Liver (tissue), 9 donors: ENCODE data around the gene PLCB1. TPM values are rescaled to one million over a fixed set of nuclear protein-coding genes. Genes with fewer than 3 reads are reported as not detected.

Experiments used
- DNase-seq: peaks from one replicate; pipeline ENCODE4 v3.0.0-alpha.2; 2017; ENCODE audit warnings: low spot score
- H3K27ac ChIP-seq, 2 donors: one replicate each; pipeline ENCODE4 v1.7.0; 2013; ENCODE audit warnings: inconsistent platforms in 2 of 2, low read length in 2 of 2, control low read depth in 1 of 2, low read depth in 1 of 2, mild to moderate bottlenecking in 1 of 2
- H3K27me3 ChIP-seq, 4 donors: one replicate each; pipeline versions ENCODE4 v1.6.1 to v1.7.0; 2013; ENCODE audit warnings: low read length in 3 of 4, inconsistent platforms in 1 of 4, mild to moderate bottlenecking in 1 of 4, moderate library complexity in 1 of 4; ENCODE audit not compliant: control insufficient read depth in 4 of 4, insufficient read depth in 4 of 4
- H3K36me3 ChIP-seq, 4 donors: one replicate each; pipeline versions ENCODE4 v1.6.1 to v1.7.0; 2013; ENCODE audit warnings: low read length in 3 of 4, mild to moderate bottlenecking in 3 of 4, low read depth in 1 of 4, moderate library complexity in 1 of 4; ENCODE audit not compliant: control insufficient read depth in 4 of 4, insufficient read depth in 3 of 4
- H3K4me1 ChIP-seq, 4 donors: one replicate each; pipeline versions ENCODE4 v1.6.1 to v1.7.0; 2013; ENCODE audit warnings: low read length in 3 of 4, mild to moderate bottlenecking in 3 of 4, moderate library complexity in 1 of 4; ENCODE audit not compliant: control insufficient read depth in 4 of 4, insufficient read depth in 4 of 4
- H3K4me3 ChIP-seq, 3 donors: one replicate each; pipeline versions ENCODE4 v1.6.1 to v1.7.0; 2013; ENCODE audit warnings: low read length in 3 of 3, control low read depth in 1 of 3, low read depth in 1 of 3, mild to moderate bottlenecking in 1 of 3
- H3K9ac ChIP-seq, 2 donors: one replicate each; pipeline ENCODE4 v1.7.0; 2013; ENCODE audit warnings: low read length in 2 of 2, mild to moderate bottlenecking in 2 of 2, moderate library complexity in 2 of 2, control low read depth in 1 of 2, low read depth in 1 of 2
- H3K9me3 ChIP-seq, 4 donors: one replicate each; pipeline versions ENCODE4 v1.6.1 to v1.7.0; 2013; ENCODE audit warnings: low read length in 3 of 4; ENCODE audit not compliant: control insufficient read depth in 4 of 4
- ATF3 ChIP-seq: IDR thresholded peaks from 2 replicates; pipeline ENCODE4 v1.6.1; 2016; ENCODE audit warnings: antibody characterized with exemption
- CTCF ChIP-seq: fragments of 150-350 bp; IDR thresholded peaks from 2 replicates; pipeline ENCODE4 v1.5.1; 2017; ENCODE audit warnings: improper control_type of control experiment, low read depth, low read length; ENCODE audit not compliant: missing input control
- EGR1 ChIP-seq, 2 donors: IDR thresholded peaks; 2 replicates each; pipeline ENCODE4 v1.6.1; 2016 to 2018; ENCODE audit warnings: antibody characterized with exemption in 2 of 2, low read depth in 2 of 2
- FOXA1 ChIP-seq: IDR thresholded peaks from 2 replicates; pipeline ENCODE4 v1.6.1; 2016; ENCODE audit warnings: antibody characterized with exemption
- FOXA2 ChIP-seq: IDR thresholded peaks from 2 replicates; pipeline ENCODE4 v1.6.1; 2016; ENCODE audit warnings: antibody characterized with exemption
- GABPA ChIP-seq, 2 donors: IDR thresholded peaks in 1 of 2; conservative IDR thresholded peaks in 1 of 2; 2 replicates each; pipeline ENCODE4 v1.6.1; 2016; ENCODE audit warnings: antibody characterized with exemption in 2 of 2, mild to moderate bottlenecking in 1 of 2, moderate library complexity in 1 of 2
- HNF4A ChIP-seq, 2 donors: conservative IDR thresholded peaks; 2 replicates each; pipeline ENCODE4 v1.6.1; 2016; ENCODE audit warnings: antibody characterized with exemption in 2 of 2, mild to moderate bottlenecking in 2 of 2
- HNF4G ChIP-seq: IDR thresholded peaks from 2 replicates; pipeline ENCODE4 v1.6.1; 2016; ENCODE audit warnings: antibody characterized with exemption
- JUND ChIP-seq, 2 donors: IDR thresholded peaks; 2 replicates each; pipeline ENCODE4 v1.6.1; 2016; ENCODE audit warnings: antibody characterized with exemption in 2 of 2
- MAX ChIP-seq: IDR thresholded peaks from 2 replicates; pipeline ENCODE4 v1.6.1; 2016; ENCODE audit warnings: antibody characterized with exemption
- NR2F2 ChIP-seq: IDR thresholded peaks from 2 replicates; pipeline ENCODE4 v1.6.1; 2016; ENCODE audit warnings: antibody characterized with exemption
- RAD21 ChIP-seq, 2 donors: IDR thresholded peaks; 2 replicates each; pipeline ENCODE4 v1.6.1; 2016; ENCODE audit warnings: antibody characterized with exemption in 2 of 2, mild to moderate bottlenecking in 2 of 2
- REST ChIP-seq: IDR thresholded peaks from 2 replicates; pipeline ENCODE4 v1.6.1; 2016; ENCODE audit warnings: antibody characterized with exemption, mild to moderate bottlenecking
- RXRA ChIP-seq, 2 donors: IDR thresholded peaks; 2 replicates each; pipeline ENCODE4 v1.6.1; 2017 to 2018; ENCODE audit warnings: antibody characterized with exemption in 2 of 2, mild to moderate bottlenecking in 1 of 2
- SP1 ChIP-seq: IDR thresholded peaks from 2 replicates; pipeline ENCODE4 v1.6.1; 2018; ENCODE audit warnings: antibody characterized with exemption, mild to moderate bottlenecking
- TAF1 ChIP-seq: conservative IDR thresholded peaks from 2 replicates; pipeline ENCODE4 v1.6.1; 2016; ENCODE audit warnings: antibody characterized with exemption, mild to moderate bottlenecking
- YY1 ChIP-seq: IDR thresholded peaks from 2 replicates; pipeline ENCODE4 v1.6.1; 2016; ENCODE audit warnings: antibody characterized with exemption, mild to moderate bottlenecking
- ZBTB33 ChIP-seq: IDR thresholded peaks from 2 replicates; pipeline ENCODE4 v1.6.1; 2016; ENCODE audit warnings: antibody characterized with exemption
- WGBS: extraction: QIAGEN DNeasy Blood & Tissue Kit; methylation state at CpG from one replicate; pipeline ENCODE4 v1.1.7; 2013; 5-methylcytosine and 5-hydroxymethylcytosine counted together
- polyA plus RNA-seq, 2 donors: library from polyadenylated mRNA; stranded (reverse) in 1 of 2; unstranded in 1 of 2; fragments of 200-250 nt in 1 of 2; fragments of >200 nt in 1 of 2; fragmentation: Nextera tagmentation in 1 of 2; extraction: Ambion mirVana in 1 of 2; gene quantifications; one replicate each; pipeline versions ENCODE4 v1.2.1 to v1.2.3, GENCODE V29; 2013 to 2015
- total RNA-seq, 2 donors: library from RNA; depleted of rRNA; stranded (reverse); fragments of >200 nt; gene quantifications; one replicate each; pipeline ENCODE4 v1.2.3, GENCODE V29; 2014
- donor health status: healthy.
- donor health status: healthy.
- donor health status: healthy.
- donor health status: healthy.
- donor health status: healthy.

PLCB1 gene
- total and polyA plus RNA-seq, 4 donors: 3.7 to 13.5 (median 5.9) TPM

GRCh38 chr20:8356806-8357205, 224.7 kb downstream of the PLCB1 start:
- Histone ChIP-seq H3K4me1 (no peaks in the 10 kb centered on the region), H3K9me3 (no peaks in the 10 kb centered on the region), H3K27ac (no peak overlapping the region), H3K9ac (no peak overlapping the region), H3K36me3 (no peaks in the 10 kb centered on the region), H3K27me3 (no peaks in the 10 kb centered on the region), H3K4me3 (no peak overlapping the region)
- no peak for TF ChIP-seq FOXA1
- TF ChIP-seq FOXA2: no peak
- TF ChIP-seq EGR1 (IDR thresholded peaks at IDR 0.05; ENCODE audit: low read depth in 2 of 2): no peak
- no peak for DNase-seq
- 77% methylated on average over 2 of the region's 2 CpGs for WGBS

- 89% methylated on average over 2 of the region's 2 CpGs for WGBS
- no peaks in the 10 kb centered on the region for H3K9me3 ChIP-seq
- H3K27me3 ChIP-seq: no peaks in the 10 kb centered on the region
- H3K27ac ChIP-seq: no peak overlapping the region
- H3K4me1 ChIP-seq: no peaks in the 10 kb centered on the region
- H3K9ac ChIP-seq: no peak overlapping the region
- no peak for DNase-seq
- H3K36me3 ChIP-seq: no peaks in the 10 kb centered on the region
- TF ChIP-seq FOXA1 (no peak), SP1 (no peak), HNF4A (conservative IDR thresholded peaks at IDR 0.05) (no peak), HNF4G (no peak), YY1 (no peak), RAD21 (IDR thresholded peaks at IDR 0.05) (no peak), JUND (IDR thresholded peaks at IDR 0.05) (no peak), TAF1 (no peak), FOXA2 (no peak), NR2F2 (no peak), GABPA (IDR thresholded peaks at IDR 0.05 in 1 of 2, conservative IDR thresholded peaks at IDR 0.05 in 1 of 2) (no peak)
- H3K4me3 ChIP-seq: no peak overlapping the region
Observed at GRCh38 chr20:8357703-8358102, 225.6 kb downstream of the PLCB1 start.

GRCh38 chr20:8360035-8360434, 228.0 kb downstream of the PLCB1 start:
- no peaks in the 10 kb centered on the region for H3K27me3 ChIP-seq
- no peak overlapping the region for H3K4me3 ChIP-seq
- no peaks in the 10 kb centered on the region for H3K4me1 ChIP-seq
- TF ChIP-seq HNF4A (conservative IDR thresholded peaks at IDR 0.05) (no peak), NR2F2 (no peak), GABPA (IDR thresholded peaks at IDR 0.05 in 1 of 2, conservative IDR thresholded peaks at IDR 0.05 in 1 of 2) (no peak), RAD21 (IDR thresholded peaks at IDR 0.05) (no peak), REST (no peak), FOXA2 (no peak), HNF4G (no peak), EGR1 (IDR thresholded peaks at IDR 0.05; ENCODE audit: low read depth in 2 of 2) (no peak), CTCF (no peak), MAX (no peak), FOXA1 (no peak), YY1 (no peak), JUND (IDR thresholded peaks at IDR 0.05) (no peak), RXRA (IDR thresholded peaks at IDR 0.05) (no peak), SP1 (no peak), ATF3 (no peak), ZBTB33 (no peak), TAF1 (no peak)
- no peaks in the 10 kb centered on the region for H3K36me3 ChIP-seq
- no peak overlapping the region for H3K27ac ChIP-seq
- no peak overlapping the region for H3K9ac ChIP-seq
- no peaks in the 10 kb centered on the region for H3K9me3 ChIP-seq
- no peak for DNase-seq
- 81% methylated on average over 2 of the region's 2 CpGs for WGBS
